Esophagus squamous epithelium (tissue), 4 donors: ENCODE results near the gene GRIP1.

Experiments used
- POLR2A ChIP-seq, 4 donors: fragments of 450-650 bp; IDR thresholded peaks; one replicate each; pipeline ENCODE4 v1.6.1; 2017; ENCODE audit warnings: antibody characterized with exemption in 4 of 4, mild to moderate bottlenecking in 4 of 4, moderate library complexity in 3 of 4
- TF ChIP-seq, protein P1 (sequence below), 6 experiments: fragments of 450-650 bp in 4 of 6; fragments of 200-600 bp in 2 of 6; sonication (generic) in 2 of 6; IDR thresholded peaks; one replicate each; pipeline ENCODE4 v1.5.1; 2016 to 2019; ENCODE audit warnings: antibody characterized with exemption in 6 of 6, mild to moderate bottlenecking in 4 of 6, moderate library complexity in 4 of 6

DNA sequence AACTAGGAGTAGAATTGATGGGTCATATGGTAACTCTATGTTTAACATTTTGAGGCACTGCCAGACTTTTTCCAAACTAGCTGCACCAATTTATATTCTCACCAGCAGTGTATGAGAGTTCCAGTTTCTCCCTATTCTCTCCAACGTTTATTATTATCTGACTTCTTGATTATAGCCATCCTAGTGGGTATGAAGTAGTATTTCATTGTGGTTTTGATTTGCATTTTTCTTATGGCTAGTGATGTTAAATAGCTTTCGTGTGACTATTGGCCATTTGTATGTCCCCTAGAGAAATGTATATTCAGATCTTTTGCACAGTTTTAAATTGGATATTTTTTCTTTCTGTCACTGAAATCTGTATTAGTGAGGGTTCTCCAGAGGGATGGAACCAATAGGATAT is 338.7 kb downstream of the GRIP1 start:
- no peak for TF ChIP-seq POLR2A (IDR thresholded peaks at IDR 0.05)
- TF ChIP-seq, protein P1, sequence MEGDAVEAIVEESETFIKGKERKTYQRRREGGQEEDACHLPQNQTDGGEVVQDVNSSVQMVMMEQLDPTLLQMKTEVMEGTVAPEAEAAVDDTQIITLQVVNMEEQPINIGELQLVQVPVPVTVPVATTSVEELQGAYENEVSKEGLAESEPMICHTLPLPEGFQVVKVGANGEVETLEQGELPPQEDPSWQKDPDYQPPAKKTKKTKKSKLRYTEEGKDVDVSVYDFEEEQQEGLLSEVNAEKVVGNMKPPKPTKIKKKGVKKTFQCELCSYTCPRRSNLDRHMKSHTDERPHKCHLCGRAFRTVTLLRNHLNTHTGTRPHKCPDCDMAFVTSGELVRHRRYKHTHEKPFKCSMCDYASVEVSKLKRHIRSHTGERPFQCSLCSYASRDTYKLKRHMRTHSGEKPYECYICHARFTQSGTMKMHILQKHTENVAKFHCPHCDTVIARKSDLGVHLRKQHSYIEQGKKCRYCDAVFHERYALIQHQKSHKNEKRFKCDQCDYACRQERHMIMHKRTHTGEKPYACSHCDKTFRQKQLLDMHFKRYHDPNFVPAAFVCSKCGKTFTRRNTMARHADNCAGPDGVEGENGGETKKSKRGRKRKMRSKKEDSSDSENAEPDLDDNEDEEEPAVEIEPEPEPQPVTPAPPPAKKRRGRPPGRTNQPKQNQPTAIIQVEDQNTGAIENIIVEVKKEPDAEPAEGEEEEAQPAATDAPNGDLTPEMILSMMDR (IDR thresholded peaks at IDR 0.05) = no peak
